Endothelial cell of hepatic sinusoid (primary cell): ENCODE results near the gene LDLRAD4.

Experiments used
- in situ Hi-C: cut with HindIII; loops from 2 replicates; pipeline ENCODE4 v1.10.0; 2017; ENCODE audit warnings: low sequenced_read_pairs

The LDLRAD4 gene

DNA sequence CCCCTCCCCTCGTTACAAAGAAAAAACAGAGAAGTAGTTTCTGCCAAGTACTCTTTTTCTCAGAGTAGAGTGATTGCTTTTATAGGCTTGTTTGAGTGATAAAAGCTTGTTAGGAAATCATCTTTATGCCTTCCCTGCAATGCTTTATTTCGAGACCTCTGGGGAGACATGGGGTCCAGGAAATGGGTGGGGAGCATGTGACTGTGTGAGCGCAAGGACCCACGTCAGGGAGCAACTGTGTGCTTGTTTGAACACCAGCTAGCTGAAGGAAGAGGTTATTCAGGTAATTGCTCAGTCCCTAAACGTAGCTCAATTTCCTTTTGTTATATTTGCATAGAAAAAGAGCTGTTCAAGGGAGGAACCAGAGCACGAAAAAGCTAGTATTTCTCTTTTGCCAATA, 320.5 kb downstream of the LDLRAD4 start:
- in situ Hi-C loops, result loop anchor here (25.0 kb wide), 1 partner anchor 327 kb away; the partner anchor contains the start of gene LDLRAD4

DNA sequence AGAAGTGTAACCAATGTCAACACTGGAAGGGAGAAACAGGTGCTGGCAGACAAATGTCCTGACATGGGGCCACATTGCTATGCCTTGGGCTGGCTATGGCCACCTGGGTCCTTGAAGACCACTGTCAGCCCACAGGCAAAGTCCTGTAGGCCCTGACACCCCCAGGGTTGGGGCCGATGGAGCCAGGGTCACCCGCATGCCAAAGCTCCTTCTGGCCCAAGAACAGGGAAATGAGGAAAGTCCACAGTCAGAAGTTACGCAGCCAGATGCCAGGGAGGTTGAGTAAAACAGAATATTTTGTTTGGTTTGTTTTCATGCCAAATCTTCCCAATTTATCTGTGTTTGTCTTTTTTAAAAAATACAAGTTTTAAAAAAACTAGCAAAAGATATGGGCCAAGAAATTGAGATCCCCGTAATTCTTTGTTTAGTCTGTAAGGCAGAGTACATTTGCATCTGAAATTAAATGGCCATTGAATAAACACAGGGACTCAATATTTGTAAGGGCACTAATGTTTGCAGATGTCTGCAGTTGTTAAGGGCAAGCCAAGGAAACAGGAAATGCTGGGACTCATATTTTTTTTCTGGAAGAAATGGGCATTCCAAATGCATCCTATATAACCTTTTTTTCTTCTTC, 321.4 kb downstream of the LDLRAD4 start:
- in situ Hi-C loops, result loop anchor here (25.0 kb wide), 1 partner anchor 328 kb away; the partner anchor contains the start of gene LDLRAD4

DNA sequence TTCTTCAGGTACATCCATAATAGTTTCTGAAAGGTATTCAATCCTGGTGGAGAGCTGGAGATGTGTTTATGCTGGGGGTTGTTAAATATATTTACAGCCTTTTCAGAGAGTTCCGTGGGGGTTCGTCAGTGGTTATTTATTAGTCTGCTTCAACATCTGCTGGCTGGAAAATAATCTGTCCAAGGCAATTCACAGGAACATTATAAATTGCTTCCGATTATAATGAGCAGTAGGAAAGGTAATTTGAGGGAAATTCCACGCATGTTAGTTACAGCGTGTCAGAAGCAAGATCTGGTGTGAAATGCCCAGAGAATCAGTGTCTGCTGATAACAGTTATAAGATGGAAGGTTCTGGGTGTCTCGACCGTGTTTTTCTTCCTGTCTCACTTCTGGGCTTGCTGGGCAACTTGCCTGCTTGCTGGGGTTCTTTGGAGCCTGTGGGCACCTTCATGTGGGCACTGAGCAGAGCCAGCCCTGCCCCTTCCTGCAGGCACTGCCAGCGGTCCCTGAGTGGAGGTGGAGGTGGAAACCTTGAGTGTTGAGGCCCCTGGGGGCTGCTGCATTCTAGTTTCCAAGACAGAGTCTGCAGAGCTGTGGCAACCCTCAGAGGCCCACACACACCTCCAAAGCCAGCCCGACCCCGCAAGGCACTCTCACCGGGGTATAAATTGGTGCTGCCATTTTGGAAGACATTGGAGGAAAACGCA, 322.1 kb downstream of the LDLRAD4 start:
- in situ Hi-C loops, result loop anchor here (25.0 kb wide), 1 partner anchor 328 kb away; the partner anchor contains the start of gene LDLRAD4

DNA sequence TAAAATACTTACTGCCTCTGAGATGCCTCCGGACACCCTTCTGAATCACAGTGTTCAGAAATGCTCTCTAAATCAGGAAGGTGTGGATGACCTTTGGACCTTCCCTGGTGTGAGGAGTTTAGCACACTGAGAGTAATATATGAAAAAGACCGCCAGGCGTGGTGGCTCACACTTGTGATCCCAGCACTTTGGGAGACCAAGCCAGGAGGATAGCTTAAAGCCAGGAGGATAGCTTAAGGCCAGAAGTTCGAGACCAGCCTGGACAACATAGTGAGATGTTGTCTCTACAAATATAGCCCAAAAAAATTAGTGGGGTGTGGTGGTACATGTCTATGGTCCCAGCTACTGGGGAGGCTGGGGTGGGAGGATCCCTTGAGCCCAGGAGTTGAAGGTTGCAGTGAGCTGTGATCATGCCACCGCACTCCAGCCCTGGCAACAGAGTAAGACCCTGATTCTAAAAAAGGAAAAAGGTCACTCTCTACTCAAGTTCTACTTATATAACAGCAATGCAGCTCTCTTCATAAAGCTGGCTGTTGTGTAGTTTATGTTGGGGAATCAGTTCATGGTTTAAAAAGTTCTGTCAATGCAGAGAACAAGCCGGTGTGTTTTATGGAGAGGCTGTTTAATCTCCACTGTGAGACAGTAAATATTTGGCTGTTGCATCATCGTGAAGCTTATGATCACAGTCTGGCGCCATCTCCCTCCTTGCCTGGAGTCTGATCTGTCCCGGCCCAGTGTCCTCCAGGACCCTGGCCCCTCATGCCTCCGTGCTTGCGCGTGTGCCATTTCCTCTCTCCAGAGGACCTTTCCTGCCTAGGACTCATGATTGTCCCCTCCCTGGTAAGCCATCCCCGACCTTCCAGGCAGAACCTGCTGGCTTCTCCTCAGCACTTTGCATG, 323.3 kb downstream of the LDLRAD4 start:
- in situ Hi-C loops, result loop anchor here (25.0 kb wide), 1 partner anchor 330 kb away; the partner anchor contains the start of gene LDLRAD4

DNA sequence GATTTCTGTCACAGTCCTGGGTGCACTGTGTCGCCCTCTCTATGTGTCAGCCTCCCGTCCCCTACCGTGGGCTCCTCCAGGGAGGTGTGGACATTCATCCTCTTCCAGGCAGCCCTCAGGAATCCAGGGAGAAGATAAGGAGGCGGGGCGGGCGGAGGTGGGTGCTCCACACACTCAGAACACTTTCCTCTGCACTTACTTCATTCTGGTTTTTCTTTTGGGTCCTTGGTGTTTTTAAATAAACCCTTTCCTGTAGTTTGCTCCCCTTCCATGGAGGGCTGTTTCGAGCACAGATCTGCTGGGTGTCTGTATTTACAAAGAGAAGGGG, 323.9 kb downstream of the LDLRAD4 start:
- in situ Hi-C loops, result loop anchor here (25.0 kb wide), 1 partner anchor 330 kb away; the partner anchor contains the start of gene LDLRAD4

DNA sequence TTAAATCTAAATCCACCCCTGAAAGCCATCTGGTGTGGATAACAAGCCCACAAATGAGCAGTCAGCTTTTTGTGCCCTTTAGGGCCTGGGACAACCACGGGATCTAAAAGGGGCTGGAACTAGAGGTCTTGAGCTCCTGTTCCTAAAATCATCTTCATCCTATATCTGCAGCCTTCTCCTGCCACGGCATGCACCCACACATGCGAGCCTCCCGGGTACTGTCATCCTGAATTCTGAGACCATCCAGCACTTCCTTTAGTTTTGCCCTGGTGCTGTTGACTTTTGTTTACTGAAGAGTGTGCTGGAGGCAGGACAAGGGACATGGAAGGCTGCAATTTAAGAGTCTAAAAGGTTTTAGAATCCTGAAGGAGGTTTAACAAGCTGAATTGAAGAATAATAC, 324.6 kb downstream of the LDLRAD4 start:
- in situ Hi-C loops, result loop anchor here (25.0 kb wide), 1 partner anchor 331 kb away; the partner anchor contains the start of gene LDLRAD4

- in situ Hi-C loops, result loop anchor here (25.0 kb wide), 1 partner anchor 332 kb away; the partner anchor contains the start of gene LDLRAD4
These were observed 325.5 kb downstream of the LDLRAD4 start for GRCh38 chr18:13543811-13544732.

DNA sequence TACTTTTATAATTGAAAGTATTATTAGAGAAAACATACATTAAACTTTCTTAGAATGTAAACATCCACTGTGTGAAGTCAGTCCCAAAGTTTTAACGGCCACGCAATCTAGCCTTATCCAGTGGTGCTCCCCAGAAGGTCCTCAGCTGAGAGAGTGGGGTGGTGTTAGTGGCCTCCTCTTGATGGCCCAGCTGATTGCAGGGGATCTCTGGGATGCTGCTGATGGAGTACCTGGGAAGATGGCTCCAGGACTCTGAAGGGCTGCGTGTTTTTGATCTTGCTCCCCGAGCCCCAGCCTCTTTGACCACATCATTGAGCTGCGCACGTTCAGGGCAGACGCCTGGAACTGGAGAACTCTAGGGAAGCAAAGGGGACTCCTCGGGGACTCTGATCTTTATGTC, 326.4 kb downstream of the LDLRAD4 start:
- in situ Hi-C loops, result loop anchor here (25.0 kb wide), 1 partner anchor 333 kb away; the partner anchor contains the start of gene LDLRAD4

- in situ Hi-C loops, result loop anchor here (25.0 kb wide), 1 partner anchor 333 kb away; the partner anchor contains the start of gene LDLRAD4
These were observed 327.0 kb downstream of the LDLRAD4 start for GRCh38 chr18:13545514-13545913.

DNA sequence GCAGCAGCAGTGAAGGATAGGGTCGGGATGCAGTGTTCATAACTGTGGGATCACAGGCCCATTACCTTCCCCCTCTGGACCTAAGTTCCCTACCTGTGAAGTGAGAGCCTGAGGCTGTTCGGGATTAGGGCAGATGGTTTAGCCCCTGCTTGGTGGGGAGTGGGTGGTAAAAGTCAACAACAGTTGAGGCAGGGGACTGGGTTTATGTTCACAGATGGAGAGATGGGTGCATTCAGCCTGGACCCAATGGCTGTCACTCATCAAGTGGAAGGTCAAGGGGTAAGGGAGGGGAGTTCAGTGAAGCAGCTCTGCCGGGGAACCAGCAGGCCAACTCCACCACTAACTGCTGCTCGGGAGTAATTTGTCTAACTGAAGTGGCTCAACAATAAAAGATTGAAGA, 327.4 kb downstream of the LDLRAD4 start:
- in situ Hi-C loops, result loop anchor here (25.0 kb wide), 1 partner anchor 334 kb away; the partner anchor contains the start of gene LDLRAD4

- in situ Hi-C loops, result loop anchor here (25.0 kb wide), 1 partner anchor 334 kb away; the partner anchor contains the start of gene LDLRAD4
These were observed 328.1 kb downstream of the LDLRAD4 start for GRCh38 chr18:13546638-13547037.

GRCh38 chr18:13547347-13547746, 328.8 kb downstream of the LDLRAD4 start:
- in situ Hi-C loops, result loop anchor here (25.0 kb wide), 1 partner anchor 335 kb away; the partner anchor contains the start of gene LDLRAD4

- in situ Hi-C loops, result loop anchor here (25.0 kb wide), 1 partner anchor 336 kb away; the partner anchor contains the start of gene LDLRAD4
These were observed 329.7 kb downstream of the LDLRAD4 start for GRCh38 chr18:13548106-13548819.

- in situ Hi-C loops, result loop anchor here (25.0 kb wide), 1 partner anchor 337 kb away; the partner anchor contains the start of gene LDLRAD4
These were observed 330.7 kb downstream of the LDLRAD4 start for GRCh38 chr18:13548966-13549879.

- in situ Hi-C loops, result loop anchor here (25.0 kb wide), 1 partner anchor 338 kb away; the partner anchor contains the start of gene LDLRAD4
These were observed 331.3 kb downstream of the LDLRAD4 start for GRCh38 chr18:13549880-13550232.

- in situ Hi-C loops, result no loop called here
These were observed 332.1 kb downstream of the LDLRAD4 start for GRCh38 chr18:13550418-13551304.

- in situ Hi-C loops, result no loop called here
These were observed 332.7 kb downstream of the LDLRAD4 start for GRCh38 chr18:13551305-13551603.
